AG04449 (cell line): ENCODE data around the gene NINL.
"Not testable (repeated sequence)": the region's sequence is repeated elsewhere in the genome, so short reads cannot be mapped to it uniquely, and the experiment has no call there.

Experiments
- CTCF ChIA-PET: fragments of 350-600 bp; formaldehyde crosslinking; extraction: SDS; loops from one replicate; lab custom pipeline; 2021; ENCODE audit warnings: antibody characterized with exemption; lab: Yijun Ruan, JAX
- POLR2A ChIA-PET: fragments of 400-600, 350-600 bp; formaldehyde crosslinking; extraction: SDS; loops from one replicate; lab custom pipeline; 2020; ENCODE audit warnings: antibody characterized with exemption, inconsistent platforms; lab: Yijun Ruan, JAX
- DNase-seq: peaks from one replicate; pipeline ENCODE4 v3.0.0-alpha.2; 2010; ENCODE audit warnings: low read depth, low spot score
- H3K4me3 ChIP-seq: 2 replicates; pipeline ENCODE4 v1.5.1; 2011; ENCODE audit warnings: low read depth, mild to moderate bottlenecking, control low read depth, low read length
- CTCF ChIP-seq: IDR thresholded peaks from one replicate; pipeline ENCODE4 v1.5.1; 2011; ENCODE audit warnings: mild to moderate bottlenecking, moderate library complexity, low read length, control low read depth, inconsistent platforms; ENCODE audit not compliant: insufficient read depth; ENCODE audit errors: missing control alignments

The NINL gene

DNA sequence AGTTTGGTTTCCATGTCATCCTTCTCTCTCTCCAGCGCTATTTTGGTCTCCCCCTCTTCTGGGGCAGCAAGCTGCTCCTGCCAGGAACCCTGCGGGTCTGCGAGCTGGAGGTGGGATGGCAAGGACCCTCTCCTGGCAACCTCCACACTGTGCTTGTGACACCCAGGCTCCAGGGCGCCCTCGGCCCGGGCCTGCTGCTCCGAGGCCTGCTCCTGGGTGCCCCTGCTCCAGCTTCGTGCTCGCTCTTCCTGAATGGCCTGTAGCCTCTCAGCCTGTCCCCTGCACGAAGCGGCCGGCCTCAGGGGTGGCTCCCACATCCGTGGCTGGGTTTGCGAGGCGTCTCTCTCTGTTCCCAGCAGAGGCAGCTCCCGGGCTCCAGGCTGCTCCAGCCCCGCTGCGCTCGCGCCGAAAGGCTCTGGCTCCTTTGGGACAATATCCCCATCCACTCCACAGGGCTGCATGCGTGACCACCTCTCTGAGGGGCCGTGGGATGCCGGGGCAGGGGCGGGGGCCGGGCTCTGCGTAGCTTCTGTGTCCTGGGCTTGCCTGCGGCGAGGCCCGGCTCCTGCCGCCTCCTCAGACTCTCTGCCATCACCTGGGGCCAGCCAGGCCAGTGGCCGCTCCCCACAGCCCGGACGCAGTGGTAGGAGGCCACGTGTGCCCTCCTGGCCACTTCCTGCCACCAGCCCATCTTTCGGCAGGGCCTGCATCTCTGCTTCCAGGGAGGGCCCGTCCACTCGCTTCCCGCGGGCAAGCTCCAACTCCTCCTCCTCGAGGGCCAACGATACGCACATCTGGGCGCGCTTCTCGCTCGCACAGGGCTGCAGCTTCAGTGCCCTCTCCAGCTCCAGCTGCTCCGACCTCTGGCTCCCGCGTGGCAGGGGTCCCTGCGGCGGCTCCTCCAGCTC is 109.0 kb downstream of the NINL start:
- no peak for DNase-seq
- CTCF ChIA-PET, result interaction anchor here (1.2 kb wide), 1 partner anchor 10 kb away, joined by 3 read pairs; no protein-coding TSS in a partner anchor

GRCh38 chr20:25473297-25473696 is 112.0 kb downstream of the NINL start:
- H3K4me3 ChIP-seq, POLR2A ChIA-PET, CTCF ChIA-PET, DNase-seq: not testable (repeated sequence)

More for the DNA sequence above, 109.0 kb downstream of the NINL start:
- H3K4me3 ChIP-seq, result no peak overlapping the region
- POLR2A ChIA-PET, result no interaction called here
- TF ChIP-seq CTCF, result no peak

GRCh38 chr20:25471020-25471419 is 114.3 kb downstream of the NINL start:
- H3K4me3 ChIP-seq, result no peak overlapping the region
- no peak for TF ChIP-seq CTCF
- no peak for DNase-seq
- POLR2A ChIA-PET, result no interaction called here
- CTCF ChIA-PET, result interaction anchor here (1.0 to 1.3 kb wide), 2 partner anchors 9 to 11 kb away, joined by 3 to 4 read pairs; no protein-coding TSS in a partner anchor

DNA sequence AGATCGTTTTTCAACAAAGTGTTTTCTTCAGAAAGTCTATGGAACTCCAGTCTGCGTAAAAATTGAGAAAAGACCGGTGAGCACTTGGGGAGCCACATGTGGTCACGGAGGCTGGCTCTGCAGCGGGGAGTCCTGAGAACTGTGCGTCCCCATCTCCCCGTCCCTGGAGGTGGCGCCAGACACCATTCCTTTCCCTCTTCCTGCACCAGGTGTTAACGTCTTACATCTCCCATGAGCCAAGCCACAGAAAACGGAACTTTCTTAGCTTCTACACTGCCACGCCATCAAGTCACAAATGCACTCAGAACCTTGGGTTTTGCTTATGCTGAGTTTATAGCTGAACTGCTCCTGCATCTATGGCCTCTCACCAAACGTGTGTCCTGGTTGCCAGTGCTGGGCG is 115.3 kb downstream of the NINL start:
- peak; percentile 57 for TF ChIP-seq CTCF
- POLR2A ChIA-PET, result no interaction called here
- H3K4me3 ChIP-seq, result no peak overlapping the region
- CTCF ChIA-PET, result interaction anchor here (1.0 to 1.3 kb wide), 3 partner anchors 8 to 223 kb away, joined by 3 to 4 read pairs (median 3); no protein-coding TSS in a partner anchor
- no peak for DNase-seq

- no peak overlapping the region for H3K4me3 ChIP-seq
- ChIA-PET CTCF (interaction anchor here (1.0 kb wide), 1 partner anchor 223 kb away, joined by 3 read pairs; no protein-coding TSS in a partner anchor), POLR2A (no interaction called here)
- no peak for DNase-seq
- TF ChIP-seq CTCF, result no peak
Measured at GRCh38 chr20:25469558-25469957, 115.8 kb downstream of the NINL start.

- ChIA-PET CTCF (no interaction called here), POLR2A (no interaction called here)
- TF ChIP-seq CTCF, result no peak
- DNase-seq, result no peak
- H3K4me3 ChIP-seq, result no peak overlapping the region
Measured at GRCh38 chr20:25468126-25469075, 116.9 kb downstream of the NINL start.
